PC-9 (cell line): Measurements from ENCODE around the gene INPP4A.

Source experiments
- CTCF ChIP-seq: fragments of 200-600 bp; sonication (generic); conservative IDR thresholded peaks from 2 replicates; pipeline ENCODE4 v1.6.1; 2017; ENCODE audit warnings: mixed run types, antibody characterized with exemption, mild to moderate bottlenecking, moderate library complexity
- EZH2 ChIP-seq: fragments of 200-600 bp; sonication (generic); IDR thresholded peaks from 2 replicates; pipeline ENCODE4 v1.8.0; 2017; ENCODE audit warnings: antibody characterized with exemption, low read depth

- no peak for TF ChIP-seq CTCF
- TF ChIP-seq EZH2: no peak
These were observed 179.0 kb downstream of the INPP4A start for GRCh38 chr2:98623657-98624056.
